HepG2 (cell line): Measurements from ENCODE around the gene TM4SF18. TPM values are rescaled to one million over a fixed set of nuclear protein-coding genes. Genes with fewer than 3 reads are reported as not detected.

ENCODE experiments used
- ATAC-seq: fragments of 200-7000 bp; cut with Tn5 transposase; 3 replicates; pipeline ENCODE4 v1.9.1; 2020; ENCODE audit warnings: mild to moderate bottlenecking, moderate library complexity
- BruUV-seq: library from RNA; stranded (reverse); fragments of 400-500 nt; replicated peaks from 2 replicates; lab custom pipeline; 2021; lab: Mats Ljungman, UMichigan
- CTCF ChIA-PET: fragments of 300-600 bp; formaldehyde crosslinking; extraction: SDS; loops from one replicate; lab custom pipeline; 2021; ENCODE audit warnings: low total read pairs, inconsistent platforms, low intra/inter-chr PET ratio; lab: Yijun Ruan, JAX
- POLR2A ChIA-PET: fragments of 350-600 bp; sonication (Branson Sonifier 250); formaldehyde crosslinking; loops from one replicate; lab custom pipeline; 2020; ENCODE audit warnings: antibody characterized with exemption, inconsistent platforms; lab: Yijun Ruan, JAX
- DNase-seq: peaks from one replicate; pipeline ENCODE4 v3.0.0-alpha.2; 2015; ENCODE audit warnings: low spot score
- FAIRE-seq: peaks from 3 replicates; lab custom pipeline; 2011; peaks lifted over from hg19 to GRCh38; lab: Jason Lieb, UNC
- H2AFZ ChIP-seq: one replicate; pipeline ENCODE4 v1.6.1; 2011; ENCODE audit warnings: low read length, inconsistent platforms
- H3K27ac ChIP-seq: fragments of 300-600 bp; 3 replicates; pipeline ENCODE4 v1.8.0; 2011; ENCODE audit warnings: mixed run types, mild to moderate bottlenecking, mixed read lengths, low read length, inconsistent platforms; ENCODE audit not compliant: insufficient read depth; ENCODE audit errors: extremely low read length
- H3K27me3 ChIP-seq, 2 experiments: fragments of 200-600 bp in 1 of 2; 2 replicates in 1 of 2; 3 replicates in 1 of 2; pipeline versions ENCODE4 v1.6.0 to v1.8.0; 2011; ENCODE audit warnings: low read length in 2 of 2, mild to moderate bottlenecking in 2 of 2, moderate library complexity in 2 of 2, inconsistent platforms in 1 of 2; ENCODE audit not compliant: insufficient read depth in 2 of 2, control insufficient read depth in 1 of 2
- H3K36me3 ChIP-seq, 2 experiments: fragments of 200-600 bp in 1 of 2; replicated peaks in 1 of 2; 2 replicates in 1 of 2; 3 replicates in 1 of 2; pipeline versions ENCODE4 v1.5.1 to v1.8.0; 2011; ENCODE audit warnings: low read length in 2 of 2, inconsistent platforms in 1 of 2; ENCODE audit not compliant: insufficient read depth in 2 of 2, control insufficient read depth in 1 of 2
- H3K4me1 ChIP-seq: 2 replicates; pipeline ENCODE4 v1.5.1; 2012; ENCODE audit warnings: low read length, inconsistent platforms; ENCODE audit not compliant: insufficient read depth
- H3K4me2 ChIP-seq: 2 replicates; pipeline ENCODE4 v1.6.0; 2011; ENCODE audit warnings: low read depth, low read length, inconsistent platforms
- H3K4me3 ChIP-seq, 3 experiments: fragments of 200-600 bp in 1 of 3; sonication (generic), shearing (Covaris generic) in 1 of 3; replicated peaks in 1 of 3; 2 replicates each; pipeline ENCODE4 v1.5.1; 2011 to 2016; ENCODE audit warnings: low read length in 3 of 3, inconsistent platforms in 2 of 3, low read depth in 2 of 3, mild to moderate bottlenecking in 2 of 3, control low read depth in 1 of 3, mixed read lengths in 1 of 3; ENCODE audit not compliant: insufficient read depth in 1 of 3
- H3K79me2 ChIP-seq: one replicate; pipeline ENCODE4 v1.6.1; 2011; ENCODE audit warnings: low read length, inconsistent platforms; ENCODE audit not compliant: insufficient read depth
- H3K9ac ChIP-seq: 2 replicates; pipeline ENCODE4 v1.6.0; 2011; ENCODE audit warnings: mild to moderate bottlenecking, low read depth, low read length, inconsistent platforms; ENCODE audit not compliant: insufficient read depth
- H3K9me3 ChIP-seq: 2 replicates; pipeline ENCODE4 v1.5.1; 2012; ENCODE audit warnings: mild to moderate bottlenecking, low read length
- H4K20me1 ChIP-seq: 2 replicates; pipeline ENCODE4 v1.6.0; 2011; ENCODE audit warnings: inconsistent platforms, mild to moderate bottlenecking, low read length, moderate library complexity; ENCODE audit not compliant: insufficient read depth
- ELF3 ChIP-seq: IDR thresholded peaks from 2 replicates; pipeline ENCODE4 v1.6.1; 2016; ENCODE audit warnings: missing genetic modification reagents, missing compliant biosample characterization
- FOXP1 ChIP-seq, 2 experiments: fragments of 450-650 bp in 1 of 2; IDR thresholded peaks; 2 replicates each; pipeline ENCODE4 v1.6.1; 2017 to 2018; ENCODE audit warnings: antibody characterized with exemption in 1 of 2
- GATA4 ChIP-seq: sonication (generic); IDR thresholded peaks from 2 replicates; pipeline ENCODE4 v1.6.1; 2016; ENCODE audit warnings: antibody characterized with exemption, low read depth, borderline replicate concordance
- HDAC2 ChIP-seq: sonication (generic); formaldehyde crosslinking; IDR thresholded peaks from 2 replicates; pipeline ENCODE4 v1.4.0; 2020; ENCODE audit warnings: missing genetic modification reagents
- HOXA9 ChIP-seq: sonication (generic); formaldehyde crosslinking; IDR thresholded peaks from 2 replicates; pipeline ENCODE4 v1.8.1; 2022; ENCODE audit warnings: missing genetic modification reagents, mild to moderate bottlenecking, moderate library complexity, borderline replicate concordance
- IRF2 ChIP-seq: IDR thresholded peaks from 2 replicates; pipeline ENCODE4 v1.6.1; 2018; ENCODE audit warnings: missing genetic modification reagents, missing compliant biosample characterization
- JUND ChIP-seq: sonication (generic); formaldehyde crosslinking; IDR thresholded peaks from 2 replicates; pipeline ENCODE4 v1.8.0; 2022; ENCODE audit warnings: mild to moderate bottlenecking, missing genetic modification reagents
- NFKB2 ChIP-seq: sonication (generic); formaldehyde crosslinking; IDR thresholded peaks from 2 replicates; pipeline ENCODE4 v1.4.0; 2020; ENCODE audit warnings: missing genetic modification reagents, borderline replicate concordance
- NFRKB ChIP-seq: fragments of 450-650 bp; IDR thresholded peaks from 2 replicates; pipeline ENCODE4 v1.6.1; 2017
- PCBP2 ChIP-seq: fragments of 200-400 bp; formaldehyde crosslinking; optimal IDR thresholded peaks from 2 replicates; pipeline ENCODE3; 2018; ENCODE audit warnings: low read length, low read depth; ENCODE audit not compliant: poor library complexity, severe bottlenecking
- PHF5A ChIP-seq: IDR thresholded peaks from one replicate; pipeline ENCODE4 v1.6.1; 2018; ENCODE audit warnings: low read depth, missing genetic modification reagents; ENCODE audit not compliant: unreplicated experiment
- POGZ ChIP-seq: sonication (generic); formaldehyde crosslinking; IDR thresholded peaks from 2 replicates; pipeline ENCODE4 v1.4.0; 2020; ENCODE audit warnings: mild to moderate bottlenecking, missing genetic modification reagents
- RAD51 ChIP-seq: fragments of 450-650 bp; IDR thresholded peaks from 2 replicates; pipeline ENCODE4 v1.6.1; 2016; ENCODE audit warnings: borderline replicate concordance
- RXRA ChIP-seq: sonication (generic); formaldehyde crosslinking; IDR thresholded peaks from 2 replicates; pipeline ENCODE4 v1.5.1; 2020; ENCODE audit warnings: missing genetic modification reagents
- SP2 ChIP-seq: sonication (generic); formaldehyde crosslinking; IDR thresholded peaks from 2 replicates; pipeline ENCODE4 v1.5.1; 2020; ENCODE audit warnings: mild to moderate bottlenecking, missing genetic modification reagents
- SUZ12 ChIP-seq: fragments of 150-350 bp; IDR thresholded peaks from 2 replicates; pipeline ENCODE4 v1.6.1; 2014; ENCODE audit warnings: low read depth, low read length
- THYN1 ChIP-seq: sonication (generic); formaldehyde crosslinking; IDR thresholded peaks from 2 replicates; pipeline ENCODE4 v1.8.1; 2023; ENCODE audit warnings: low read depth, mild to moderate bottlenecking, moderate library complexity, missing genetic modification reagents, borderline replicate concordance
- ZC3H13 ChIP-seq: sonication (generic); formaldehyde crosslinking; IDR thresholded peaks from 2 replicates; pipeline ENCODE4 v1.8.1; 2023; ENCODE audit warnings: mild to moderate bottlenecking, missing genetic modification reagents, moderate library complexity
- ZFP36L1 ChIP-seq: sonication (generic); formaldehyde crosslinking; IDR thresholded peaks from 2 replicates; pipeline ENCODE4 v1.8.0; 2022; ENCODE audit warnings: mild to moderate bottlenecking, missing genetic modification reagents, moderate library complexity
- ZFY ChIP-seq: sonication (generic); formaldehyde crosslinking; IDR thresholded peaks from 2 replicates; pipeline ENCODE4 v1.4.0; 2020; ENCODE audit warnings: missing genetic modification reagents
- ZNF225 ChIP-seq: sonication (generic); formaldehyde crosslinking; IDR thresholded peaks from 2 replicates; pipeline ENCODE4 v1.4.0; 2020; ENCODE audit warnings: mild to moderate bottlenecking, missing genetic modification reagents
- ZNF576 ChIP-seq: sonication (generic); formaldehyde crosslinking; IDR thresholded peaks from 2 replicates; pipeline ENCODE4 v1.4.0; 2020; ENCODE audit warnings: mild to moderate bottlenecking, missing genetic modification reagents
- ZNF616 ChIP-seq: sonication (generic); formaldehyde crosslinking; IDR thresholded peaks from 2 replicates; pipeline ENCODE4 v1.5.0; 2020; ENCODE audit warnings: low read depth, mild to moderate bottlenecking, missing genetic modification reagents
- WGBS: methylation state at CpG from one replicate; pipeline ENCODE4 v1.1.6; 2017; ENCODE audit warnings: low lambda C conversion rate; 5-methylcytosine and 5-hydroxymethylcytosine counted together
- in situ Hi-C: cut with HindIII; loops from 2 replicates; pipeline ENCODE4 v1.10.0; 2017; ENCODE audit warnings: low pct_unique_long_range_greater_than_20kb; ENCODE audit not compliant: extremely low pct_ligation_motif_present
- intact Hi-C: fragments of 100-400 bp; cut with micrococcal nuclease; formaldehyde crosslinking; loops from one replicate; pipeline ENCODE4 v1.10.0; 2022; ENCODE audit not compliant: unreplicated experiment
- polyA plus RNA-seq, 8 experiments: library from polyadenylated mRNA; depleted of rRNA in 3 of 8; stranded (reverse) in 7 of 8; unstranded in 1 of 8; fragments of >200 nt; fragmentation: Illumina TruSeq in 4 of 8; extraction: Trizol in 4 of 8; gene quantifications; 2 replicates each; pipeline versions ENCODE4 v1.2.1 to v1.2.3, GENCODE V29; 2011 to 2016; ENCODE audit warnings: low read depth in 4 of 8, missing spikeins in 1 of 8, mixed read lengths in 1 of 8; ENCODE audit not compliant: insufficient read depth in 1 of 8
- total RNA-seq, 5 experiments: library from RNA; depleted of rRNA; stranded (reverse); fragments of >200 nt; fragmentation: Illumina TruSeq; extraction: Trizol; gene quantifications; 2 replicates each; pipeline ENCODE4 v1.2.3, GENCODE V29; 2016; ENCODE audit warnings: low read depth in 1 of 5
- TF ChIP-seq, protein P1 (sequence below): sonication (generic); formaldehyde crosslinking; IDR thresholded peaks from 2 replicates; pipeline ENCODE4 v1.4.0; 2020; ENCODE audit warnings: missing genetic modification reagents

Gene TM4SF18
- total and polyA plus RNA-seq, 2 of the 13 experiments (the other 11 are each of a cell fraction or from before 2014, with no cell fraction given) = 0.15 TPM; not detected in 1

DNA sequence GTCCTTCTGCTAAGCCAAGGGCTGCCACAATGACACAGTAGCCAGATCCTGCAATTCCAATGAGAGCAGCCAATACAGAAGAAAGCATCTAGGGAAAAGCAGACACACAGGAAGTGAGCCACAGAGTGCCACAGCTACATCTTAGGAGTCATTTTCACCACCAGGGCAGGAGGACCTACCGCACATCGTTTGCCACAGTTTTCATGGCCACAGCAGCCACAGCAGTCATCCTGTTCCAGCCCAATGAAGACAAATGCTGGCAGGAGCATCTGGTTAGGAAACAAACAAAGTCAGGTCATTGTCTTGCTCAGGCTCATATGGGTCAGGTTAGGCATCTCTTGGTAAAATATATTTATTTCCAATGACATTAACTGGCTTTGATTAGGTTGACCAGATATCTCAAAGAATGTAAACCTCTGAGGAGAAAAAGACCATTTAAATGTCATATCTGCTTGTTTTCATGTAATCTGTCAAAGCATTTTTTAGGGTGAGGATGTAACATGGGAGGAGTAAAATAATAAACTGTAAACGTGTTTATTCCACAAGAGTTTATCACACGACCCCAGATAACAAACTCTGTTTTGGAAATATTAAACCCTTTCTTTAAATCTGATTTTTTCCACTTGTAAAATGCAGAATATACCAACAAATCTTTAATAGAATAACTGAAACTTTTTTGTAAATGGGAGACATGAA lies 42.2 kb upstream of the TM4SF18 start:
- Histone ChIP-seq H3K9ac (peak overlapping the region; percentile 99), H3K79me2 (peaks cover 84% of the 10 kb centered on the region), H3K27me3 (peaks cover 0 to 3% of the 10 kb centered on the region in 2 experiments; a peak in 1 of 5 replicates), H3K27ac (peak overlapping the region; percentile 92), H3K4me1 (peaks cover 65% of the 10 kb centered on the region), H3K4me2 (peak overlapping the region; percentile 96), H4K20me1 (peaks cover 11% of the 10 kb centered on the region; the same call in 1 of the 2 replicates), H3K4me3 (peak overlapping the region; percentile 78 to 97 (median 82)), H3K9me3 (no peaks in the 10 kb centered on the region), H2AFZ (no peak overlapping the region), H3K36me3 (peaks cover 10 to 45% of the 10 kb centered on the region in 2 experiments)
- no TSS peak for BruUV-seq
- ChIA-PET POLR2A (interaction anchor here (3.4 to 10.4 kb wide), 4 partner anchors 9 to 26 kb away, joined by 21 to 265 read pairs (median 83); no protein-coding TSS in a partner anchor), CTCF (interaction anchor here (0.6 kb wide), 1 partner anchor 23 kb away, joined by 3 read pairs; no protein-coding TSS in a partner anchor)
- 6% methylated on average over 4 of the region's 4 CpGs for WGBS
- ATAC-seq = no peak
- intact Hi-C loops (loop anchor here (2.0 kb wide), 1 partner anchor 19 kb away; no protein-coding TSS in a partner anchor), in situ Hi-C loops (no loop called here)
- DNase-seq = no peak
- FAIRE-seq = no peak
- TF ChIP-seq ZC3H13 (0 out of 2 replicates have a peak, but pooled peaks have one; percentile 66), RAD51 (no peak), IRF2 (CRISPR knock-in tag) (no peak), ZNF225 (CRISPR knock-in tag) (no peak), FOXP1 (IDR thresholded peaks at IDR 0.05) (no peak), FOXP1 (CRISPR knock-in tag; IDR thresholded peaks at IDR 0.05) (no peak), NFKB2 (CRISPR knock-in tag) (no peak), SUZ12 (no peak), PCBP2 (no peak), HOXA9 (CRISPR knock-in tag) (no peak), NFRKB (no peak), ZNF576 (no peak), THYN1 (CRISPR knock-in tag) (no peak), ELF3 (CRISPR knock-in tag) (0 out of 2 replicates have a peak, but pooled peaks have one; percentile 10), POGZ (no peak), PHF5A (no peak), SP2 (no peak), JUND (CRISPR knock-in tag) (no peak), ZNF616 (no peak), RXRA (CRISPR knock-in tag) (no peak), HDAC2 (peak; percentile 18; the same call in 1 of the 2 replicates), ZFY (CRISPR knock-in tag) (no peak), ZFP36L1 (no peak), GATA4 (no peak)
- TF ChIP-seq, protein P1, sequence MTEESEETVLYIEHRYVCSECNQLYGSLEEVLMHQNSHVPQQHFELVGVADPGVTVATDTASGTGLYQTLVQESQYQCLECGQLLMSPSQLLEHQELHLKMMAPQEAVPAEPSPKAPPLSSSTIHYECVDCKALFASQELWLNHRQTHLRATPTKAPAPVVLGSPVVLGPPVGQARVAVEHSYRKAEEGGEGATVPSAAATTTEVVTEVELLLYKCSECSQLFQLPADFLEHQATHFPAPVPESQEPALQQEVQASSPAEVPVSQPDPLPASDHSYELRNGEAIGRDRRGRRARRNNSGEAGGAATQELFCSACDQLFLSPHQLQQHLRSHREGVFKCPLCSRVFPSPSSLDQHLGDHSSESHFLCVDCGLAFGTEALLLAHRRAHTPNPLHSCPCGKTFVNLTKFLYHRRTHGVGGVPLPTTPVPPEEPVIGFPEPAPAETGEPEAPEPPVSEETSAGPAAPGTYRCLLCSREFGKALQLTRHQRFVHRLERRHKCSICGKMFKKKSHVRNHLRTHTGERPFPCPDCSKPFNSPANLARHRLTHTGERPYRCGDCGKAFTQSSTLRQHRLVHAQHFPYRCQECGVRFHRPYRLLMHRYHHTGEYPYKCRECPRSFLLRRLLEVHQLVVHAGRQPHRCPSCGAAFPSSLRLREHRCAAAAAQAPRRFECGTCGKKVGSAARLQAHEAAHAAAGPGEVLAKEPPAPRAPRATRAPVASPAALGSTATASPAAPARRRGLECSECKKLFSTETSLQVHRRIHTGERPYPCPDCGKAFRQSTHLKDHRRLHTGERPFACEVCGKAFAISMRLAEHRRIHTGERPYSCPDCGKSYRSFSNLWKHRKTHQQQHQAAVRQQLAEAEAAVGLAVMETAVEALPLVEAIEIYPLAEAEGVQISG (CRISPR knock-in tag) = 0 out of 2 replicates have a peak, but pooled peaks have one; percentile 32
